Coronary artery (tissue), 2 donors: ENCODE results near the gene RHAG.
"Not testable (repeated sequence)": the region's sequence is repeated elsewhere in the genome, so short reads cannot be mapped to it uniquely, and the experiment has no call there.

Source experiments
- DNase-seq: peaks from one replicate; pipeline ENCODE4 v3.0.0-alpha.2; 2017; ENCODE audit warnings: low spot score
- H3K27ac ChIP-seq, 2 donors: fragments of 200-600 bp; sonication (generic); one replicate each; pipeline ENCODE4 v1.5.1; 2016 to 2019
- H3K4me3 ChIP-seq: fragments of 200-600 bp; sonication (generic); 2 replicates; pipeline ENCODE4 v1.5.1; 2016; ENCODE audit warnings: mild to moderate bottlenecking, moderate library complexity
- TF ChIP-seq, protein P1 (sequence below): fragments of 200-600 bp; sonication (generic); IDR thresholded peaks from one replicate; pipeline ENCODE4 v1.5.1; 2019; ENCODE audit warnings: antibody characterized with exemption

The RHAG gene

DNA sequence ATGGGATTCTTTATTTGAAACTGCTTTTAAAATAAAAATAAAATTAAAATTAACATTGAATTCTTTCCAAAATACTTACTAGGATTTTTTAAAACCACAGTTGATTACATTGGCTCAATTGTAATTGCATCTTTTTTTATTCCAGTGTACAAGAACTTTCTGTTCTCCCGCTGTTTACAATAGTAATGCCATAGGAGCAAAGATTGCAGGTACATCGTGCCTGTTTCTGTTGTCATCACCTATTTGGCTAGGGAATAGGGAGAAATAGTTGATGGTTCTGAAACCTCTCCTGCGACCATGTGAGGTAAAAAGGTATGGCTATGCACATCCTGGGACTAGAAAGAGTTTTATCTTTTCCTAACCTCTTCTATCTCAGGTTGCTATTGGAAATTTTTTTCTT is 28.2 kb upstream of the RHAG start:
- TF ChIP-seq, protein P1, sequence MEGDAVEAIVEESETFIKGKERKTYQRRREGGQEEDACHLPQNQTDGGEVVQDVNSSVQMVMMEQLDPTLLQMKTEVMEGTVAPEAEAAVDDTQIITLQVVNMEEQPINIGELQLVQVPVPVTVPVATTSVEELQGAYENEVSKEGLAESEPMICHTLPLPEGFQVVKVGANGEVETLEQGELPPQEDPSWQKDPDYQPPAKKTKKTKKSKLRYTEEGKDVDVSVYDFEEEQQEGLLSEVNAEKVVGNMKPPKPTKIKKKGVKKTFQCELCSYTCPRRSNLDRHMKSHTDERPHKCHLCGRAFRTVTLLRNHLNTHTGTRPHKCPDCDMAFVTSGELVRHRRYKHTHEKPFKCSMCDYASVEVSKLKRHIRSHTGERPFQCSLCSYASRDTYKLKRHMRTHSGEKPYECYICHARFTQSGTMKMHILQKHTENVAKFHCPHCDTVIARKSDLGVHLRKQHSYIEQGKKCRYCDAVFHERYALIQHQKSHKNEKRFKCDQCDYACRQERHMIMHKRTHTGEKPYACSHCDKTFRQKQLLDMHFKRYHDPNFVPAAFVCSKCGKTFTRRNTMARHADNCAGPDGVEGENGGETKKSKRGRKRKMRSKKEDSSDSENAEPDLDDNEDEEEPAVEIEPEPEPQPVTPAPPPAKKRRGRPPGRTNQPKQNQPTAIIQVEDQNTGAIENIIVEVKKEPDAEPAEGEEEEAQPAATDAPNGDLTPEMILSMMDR = no peak
- H3K27ac ChIP-seq = no peak overlapping the region
- DNase-seq = no peak
- H3K4me3 ChIP-seq = no peak overlapping the region

DNA sequence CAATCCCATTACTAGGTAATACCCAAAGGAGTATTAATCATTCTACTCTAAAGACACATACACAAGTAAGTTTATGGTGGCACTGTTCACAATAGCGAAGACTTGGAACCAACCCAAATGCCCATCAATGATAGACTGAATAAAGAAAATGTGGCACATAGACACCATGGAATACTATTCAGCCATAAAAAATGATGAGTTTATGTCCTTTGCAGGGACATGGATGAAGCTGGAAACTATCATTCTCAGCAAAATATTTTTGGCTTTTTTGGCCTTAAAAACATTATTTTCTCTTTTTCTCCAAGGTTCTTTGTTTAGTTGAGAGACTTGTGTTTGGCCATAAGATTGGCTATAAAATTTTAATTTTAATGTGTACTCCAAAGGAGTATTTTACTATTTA is 27.4 kb upstream of the RHAG start:
- H3K27ac ChIP-seq, DNase-seq, H3K4me3 ChIP-seq: not testable (repeated sequence)

DNA sequence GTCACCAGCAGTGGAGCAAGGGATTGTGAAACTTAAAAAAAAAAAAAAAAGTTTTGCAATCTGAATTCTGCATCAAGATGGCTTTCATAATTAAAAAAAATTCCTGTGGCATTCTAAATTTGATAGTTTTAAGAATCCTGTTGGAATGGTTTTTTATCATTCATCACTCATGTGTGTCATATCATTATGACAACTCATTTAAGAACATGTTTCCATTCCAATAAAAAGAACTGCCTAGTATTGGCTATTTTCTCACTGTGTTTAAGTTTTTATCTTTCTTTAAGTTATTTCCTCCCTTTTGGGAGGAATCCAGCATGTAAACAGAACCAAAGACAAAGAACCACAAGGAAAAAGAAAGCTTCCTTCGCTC is 26.2 kb upstream of the RHAG start:
- no peak overlapping the region for H3K4me3 ChIP-seq
- H3K27ac ChIP-seq = no peak overlapping the region
- DNase-seq = no peak
- TF ChIP-seq, protein P1 = no peak

DNA sequence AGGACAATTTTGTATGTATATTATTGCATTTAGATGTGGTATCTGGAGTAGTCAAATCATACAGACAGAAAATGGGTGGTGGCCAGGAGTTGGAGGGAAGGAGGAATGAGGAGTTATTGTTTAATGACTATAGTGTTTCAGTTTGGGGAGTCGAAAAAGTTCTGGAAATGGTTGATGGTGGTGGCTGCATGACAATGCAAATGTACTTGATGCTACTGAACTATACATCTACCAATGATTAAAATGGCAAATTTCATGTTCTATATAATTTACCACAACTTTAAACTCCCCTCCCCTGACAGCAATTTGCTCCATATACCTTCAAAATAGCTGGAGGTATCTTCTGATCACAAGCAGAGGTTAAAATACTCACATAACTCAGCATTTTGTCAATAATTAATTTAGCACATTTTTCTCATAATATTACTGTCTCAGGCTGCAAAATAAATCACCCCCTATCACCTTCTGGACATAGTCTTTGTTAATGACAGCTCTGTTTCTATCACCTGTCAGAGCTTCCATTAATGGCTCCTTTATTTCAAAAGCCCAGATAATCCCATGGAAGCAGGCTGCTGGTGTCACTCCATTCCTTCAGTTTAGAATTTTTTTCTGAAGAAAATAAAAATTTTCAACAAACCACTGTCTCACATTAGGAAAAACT is 25.7 kb upstream of the RHAG start:
- Histone ChIP-seq H3K27ac (no peak overlapping the region), H3K4me3 (no peak overlapping the region)
- DNase-seq = no peak
- TF ChIP-seq, protein P1 = no peak

DNA sequence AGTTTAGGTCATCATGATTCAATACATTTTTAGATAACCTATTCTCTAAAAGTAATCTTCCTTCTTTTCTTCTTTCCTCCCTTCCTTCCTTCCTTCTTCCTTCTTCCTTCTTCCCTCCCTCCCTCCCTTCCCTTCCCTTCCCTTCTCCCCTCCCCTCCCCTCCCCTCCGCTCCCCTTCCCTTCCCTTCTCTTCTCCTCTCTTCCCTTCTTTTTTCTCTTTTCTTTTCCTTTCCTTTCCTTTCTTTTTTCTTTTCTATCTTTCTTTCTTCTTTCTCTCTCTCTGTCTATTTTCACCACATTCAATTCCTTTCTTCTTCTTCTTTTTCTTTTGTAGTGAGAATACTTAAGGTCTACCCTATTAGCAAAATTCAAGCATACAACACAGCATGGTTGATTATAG is 17.3 kb upstream of the RHAG start:
- Histone ChIP-seq H3K27ac (no peak overlapping the region), H3K4me3 (no peak overlapping the region)
- TF ChIP-seq, protein P1 = no peak
- DNase-seq = no peak

DNA sequence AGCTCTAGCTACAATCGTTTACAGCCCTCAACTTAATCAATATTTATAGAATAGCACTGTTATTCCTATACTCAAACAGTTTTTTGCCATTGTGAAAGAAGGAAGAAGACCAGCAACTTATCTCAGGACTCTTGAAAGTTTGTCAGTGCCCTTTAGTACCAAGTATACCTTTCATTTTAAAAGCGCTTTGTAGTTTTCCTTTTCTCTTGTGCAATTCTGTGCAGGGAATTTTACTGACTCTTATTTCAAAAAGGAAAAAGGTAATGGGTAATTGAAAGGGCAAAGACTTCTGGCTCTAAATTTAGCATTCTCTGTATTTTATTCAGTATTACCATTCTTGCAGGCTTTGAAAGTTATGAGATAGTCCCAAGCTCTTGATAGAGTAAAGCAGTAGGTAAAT is 16.8 kb upstream of the RHAG start:
- DNase-seq = no peak
- H3K27ac ChIP-seq = no peak overlapping the region
- TF ChIP-seq, protein P1 = no peak
- H3K4me3 ChIP-seq = no peak overlapping the region

DNA sequence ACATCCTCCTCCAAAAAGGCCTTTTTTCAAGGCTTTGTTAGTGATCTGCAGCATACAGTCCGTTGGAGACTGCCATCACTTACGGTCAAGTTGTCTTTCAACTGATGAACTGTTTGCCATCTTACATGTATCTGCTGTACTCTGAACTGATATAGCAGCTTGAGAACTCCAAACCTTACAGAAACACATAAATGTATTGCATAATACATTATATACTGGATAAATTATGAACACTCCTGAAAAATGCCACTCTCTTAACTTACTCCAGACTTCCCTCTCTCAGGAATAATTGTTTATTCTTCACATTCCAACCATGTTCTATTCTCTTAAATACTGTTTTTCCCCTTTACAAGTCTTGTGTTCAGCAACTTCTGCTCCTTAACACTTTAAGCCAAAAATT is 14.6 kb upstream of the RHAG start:
- TF ChIP-seq, protein P1 = no peak
- Histone ChIP-seq H3K4me3 (no peak overlapping the region), H3K27ac (no peak overlapping the region)
- DNase-seq = no peak

DNA sequence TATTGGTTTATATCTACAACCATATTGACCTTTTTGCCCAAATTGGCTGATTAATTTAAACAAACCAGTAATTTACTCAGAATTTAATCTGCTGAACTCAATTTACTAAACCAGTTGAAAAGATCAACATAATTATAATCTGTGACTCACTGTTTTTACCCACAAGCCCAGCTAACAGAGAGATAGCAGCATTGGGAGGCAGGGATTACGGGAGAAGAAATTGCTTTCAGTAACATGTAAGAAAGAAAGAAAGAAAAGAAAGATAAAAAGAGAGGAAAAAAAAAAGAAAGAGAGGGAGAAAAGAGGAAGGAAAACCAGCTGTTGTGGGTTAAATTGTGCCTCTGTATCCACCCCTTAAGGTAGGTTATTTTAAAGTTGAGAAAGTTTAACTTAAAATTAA is 13.3 kb upstream of the RHAG start:
- TF ChIP-seq, protein P1 = no peak

More for the DNA sequence above, 13.3 kb upstream of the RHAG start:
- H3K4me3 ChIP-seq = no peak overlapping the region
- no peak for DNase-seq
- no peak overlapping the region for H3K27ac ChIP-seq
